ENCODE data around the gene ABCA1.
A peak's percentile ranks its signal among the peaks of the same experiment; 100 is the strongest.

The ABCA1 gene

GRCh38 chr9:104815851-104816565 is 111.9 kb downstream of the ABCA1 start:
- TF ChIP-seq CTCF (conservative IDR thresholded peaks at IDR 0.05) (no peak), ZFX (IDR thresholded peaks at IDR 0.05) (no peak)
- no peak overlapping the region for H3K27ac ChIP-seq

GRCh38 chr9:104810421-104811339 is 117.3 kb downstream of the ABCA1 start:
- TF ChIP-seq CTCF (conservative IDR thresholded peaks at IDR 0.05), result no peak
- no peak for TF ChIP-seq ZFX (IDR thresholded peaks at IDR 0.05)
- peak overlapping the region; percentile 67 for H3K27ac ChIP-seq

- H3K27ac ChIP-seq, result no peak overlapping the region
Observed at GRCh38 chr9:104808035-104808614, 119.8 kb downstream of the ABCA1 start.

GRCh38 chr9:104805441-104805840 is 122.5 kb downstream of the ABCA1 start:
- no peak overlapping the region for H3K27ac ChIP-seq
- TF ChIP-seq ZFX (IDR thresholded peaks at IDR 0.05) (no peak), CTCF (conservative IDR thresholded peaks at IDR 0.05) (no peak)

More at GRCh38 chr9:104808035-104808614, 119.8 kb downstream of the ABCA1 start:
- no peak for TF ChIP-seq ZFX (IDR thresholded peaks at IDR 0.05)
- TF ChIP-seq CTCF (conservative IDR thresholded peaks at IDR 0.05), result peak; percentile 28

GRCh38 chr9:104802906-104803305 is 125.0 kb downstream of the ABCA1 start:
- H3K27ac ChIP-seq, result no peak overlapping the region
- TF ChIP-seq CTCF (conservative IDR thresholded peaks at IDR 0.05) (no peak), ZFX (IDR thresholded peaks at IDR 0.05) (no peak)

GRCh38 chr9:104802110-104802509 is 125.8 kb downstream of the ABCA1 start:
- TF ChIP-seq CTCF (conservative IDR thresholded peaks at IDR 0.05) (no peak), ZFX (IDR thresholded peaks at IDR 0.05) (no peak)
- H3K27ac ChIP-seq, result no peak overlapping the region

Data from C4-2B (cell line).